A673 (cell line): ENCODE results near the gene CCNYL1.

ENCODE experiments used
- EZH2 ChIP-seq: fragments of 200-600 bp; sonication (generic); IDR thresholded peaks from 2 replicates; pipeline ENCODE4 v1.6.1; 2017; ENCODE audit warnings: borderline replicate concordance, low read depth, mild to moderate bottlenecking, mixed read lengths, antibody characterized with exemption, low read length; ENCODE audit not compliant: poor library complexity, severe bottlenecking
- TF ChIP-seq, protein P1 (sequence below): fragments of 300-800, 200-600 bp; sonication (generic); conservative IDR thresholded peaks from 2 replicates; pipeline ENCODE4 v1.5.1; 2017; ENCODE audit warnings: low read depth, mild to moderate bottlenecking, antibody characterized with exemption, low read length, moderate library complexity, mixed read lengths

DNA sequence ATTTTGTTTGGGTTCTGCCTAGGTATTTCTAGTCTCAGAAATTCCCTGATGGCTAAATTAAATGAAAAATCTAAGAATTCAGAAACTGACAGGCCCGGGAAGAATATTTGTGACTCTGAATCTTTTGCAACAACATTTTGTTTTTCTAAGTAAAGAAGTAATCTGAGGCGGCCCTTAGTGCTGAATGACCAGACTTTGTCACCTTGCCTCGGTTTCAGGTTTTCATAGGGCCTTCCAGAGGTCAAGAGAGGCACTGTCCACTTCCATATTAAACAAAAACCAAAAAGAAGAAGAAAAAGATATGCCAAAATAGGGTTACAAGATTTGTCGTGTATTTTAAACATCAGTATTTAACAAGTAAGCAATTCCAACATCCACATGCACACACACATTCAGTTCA lies 16.1 kb upstream of the CCNYL1 start:
- TF ChIP-seq, protein P1, sequence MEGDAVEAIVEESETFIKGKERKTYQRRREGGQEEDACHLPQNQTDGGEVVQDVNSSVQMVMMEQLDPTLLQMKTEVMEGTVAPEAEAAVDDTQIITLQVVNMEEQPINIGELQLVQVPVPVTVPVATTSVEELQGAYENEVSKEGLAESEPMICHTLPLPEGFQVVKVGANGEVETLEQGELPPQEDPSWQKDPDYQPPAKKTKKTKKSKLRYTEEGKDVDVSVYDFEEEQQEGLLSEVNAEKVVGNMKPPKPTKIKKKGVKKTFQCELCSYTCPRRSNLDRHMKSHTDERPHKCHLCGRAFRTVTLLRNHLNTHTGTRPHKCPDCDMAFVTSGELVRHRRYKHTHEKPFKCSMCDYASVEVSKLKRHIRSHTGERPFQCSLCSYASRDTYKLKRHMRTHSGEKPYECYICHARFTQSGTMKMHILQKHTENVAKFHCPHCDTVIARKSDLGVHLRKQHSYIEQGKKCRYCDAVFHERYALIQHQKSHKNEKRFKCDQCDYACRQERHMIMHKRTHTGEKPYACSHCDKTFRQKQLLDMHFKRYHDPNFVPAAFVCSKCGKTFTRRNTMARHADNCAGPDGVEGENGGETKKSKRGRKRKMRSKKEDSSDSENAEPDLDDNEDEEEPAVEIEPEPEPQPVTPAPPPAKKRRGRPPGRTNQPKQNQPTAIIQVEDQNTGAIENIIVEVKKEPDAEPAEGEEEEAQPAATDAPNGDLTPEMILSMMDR, result no peak
- no peak for TF ChIP-seq EZH2
